Mammary epithelial cell (primary cell): Measurements from ENCODE around the gene SLC6A1.
A peak's percentile ranks its signal among the peaks of the same experiment; 100 is the strongest.

Experiments used
- EZH2 ChIP-seq: IDR thresholded peaks from 2 replicates; pipeline ENCODE4 v1.6.1; 2012; ENCODE audit warnings: low read length, inconsistent platforms, borderline replicate concordance
- TF ChIP-seq, protein P1 (sequence below), 2 donors: IDR thresholded peaks in 1 of 2; conservative IDR thresholded peaks in 1 of 2; 2 replicates each; pipeline ENCODE4 v1.5.1; 2011 to 2012; ENCODE audit warnings: inconsistent platforms in 2 of 2, low read length in 2 of 2, mild to moderate bottlenecking in 2 of 2, control low read depth in 1 of 2, low read depth in 1 of 2; ENCODE audit not compliant: insufficient read depth in 1 of 2; ENCODE audit errors: extremely low read depth in 1 of 2

DNA sequence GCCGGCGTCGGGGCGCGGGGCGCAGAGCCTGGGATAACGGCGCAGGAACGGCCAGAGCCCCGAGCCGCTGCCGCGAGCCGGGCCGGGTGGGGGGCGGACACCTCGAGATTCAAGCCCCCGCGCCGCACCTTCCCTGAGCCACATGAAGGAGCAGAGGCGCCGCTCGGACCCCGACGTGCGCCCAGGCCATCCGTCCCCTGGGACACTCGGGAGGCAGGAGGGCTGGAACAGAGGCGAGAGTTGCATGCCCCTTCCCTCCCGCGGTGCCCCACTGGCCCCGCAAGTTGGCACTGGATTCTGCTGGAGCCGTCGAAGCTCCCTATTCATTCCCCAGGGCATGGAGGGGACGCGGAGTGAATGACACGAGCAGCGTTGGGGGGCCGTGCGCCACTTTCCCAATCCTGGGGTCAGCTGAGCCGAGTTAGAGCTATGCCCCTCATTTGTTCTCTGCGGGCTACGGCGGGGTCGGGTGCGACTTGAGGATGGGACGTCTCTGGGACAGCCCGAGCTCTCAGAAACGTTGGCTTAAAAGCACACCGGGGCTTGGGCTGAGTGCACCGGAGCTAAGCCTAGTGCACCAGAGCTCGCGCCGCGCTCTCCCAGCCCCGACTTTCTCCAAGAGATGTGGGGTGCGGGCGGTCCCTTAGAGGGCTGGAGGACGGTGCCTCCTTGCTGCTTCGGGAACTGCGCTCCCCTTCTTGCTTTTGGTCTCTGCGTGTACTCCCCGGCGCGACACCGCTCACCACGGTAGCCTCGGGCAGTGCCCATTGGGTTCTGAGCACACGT is 588 bp downstream of the SLC6A1 start:
- TF ChIP-seq, protein P1, sequence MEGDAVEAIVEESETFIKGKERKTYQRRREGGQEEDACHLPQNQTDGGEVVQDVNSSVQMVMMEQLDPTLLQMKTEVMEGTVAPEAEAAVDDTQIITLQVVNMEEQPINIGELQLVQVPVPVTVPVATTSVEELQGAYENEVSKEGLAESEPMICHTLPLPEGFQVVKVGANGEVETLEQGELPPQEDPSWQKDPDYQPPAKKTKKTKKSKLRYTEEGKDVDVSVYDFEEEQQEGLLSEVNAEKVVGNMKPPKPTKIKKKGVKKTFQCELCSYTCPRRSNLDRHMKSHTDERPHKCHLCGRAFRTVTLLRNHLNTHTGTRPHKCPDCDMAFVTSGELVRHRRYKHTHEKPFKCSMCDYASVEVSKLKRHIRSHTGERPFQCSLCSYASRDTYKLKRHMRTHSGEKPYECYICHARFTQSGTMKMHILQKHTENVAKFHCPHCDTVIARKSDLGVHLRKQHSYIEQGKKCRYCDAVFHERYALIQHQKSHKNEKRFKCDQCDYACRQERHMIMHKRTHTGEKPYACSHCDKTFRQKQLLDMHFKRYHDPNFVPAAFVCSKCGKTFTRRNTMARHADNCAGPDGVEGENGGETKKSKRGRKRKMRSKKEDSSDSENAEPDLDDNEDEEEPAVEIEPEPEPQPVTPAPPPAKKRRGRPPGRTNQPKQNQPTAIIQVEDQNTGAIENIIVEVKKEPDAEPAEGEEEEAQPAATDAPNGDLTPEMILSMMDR (conservative IDR thresholded peaks at IDR 0.05 in 1 of 2, IDR thresholded peaks at IDR 0.05 in 1 of 2; ENCODE audit: extremely low read depth in 1 of 2, insufficient read depth in 1 of 2, low read depth in 1 of 2, low read length in 2 of 2) = no peak
- TF ChIP-seq EZH2 = peak; percentile 96
